Measurements from ENCODE around the gene INTS11. TPM values are rescaled to one million over a fixed set of nuclear protein-coding genes. Genes with fewer than 3 reads are reported as not detected.

INTS11 gene
- total RNA-seq, 1 experiment from 2014 or later, result 139 TPM

DNA sequence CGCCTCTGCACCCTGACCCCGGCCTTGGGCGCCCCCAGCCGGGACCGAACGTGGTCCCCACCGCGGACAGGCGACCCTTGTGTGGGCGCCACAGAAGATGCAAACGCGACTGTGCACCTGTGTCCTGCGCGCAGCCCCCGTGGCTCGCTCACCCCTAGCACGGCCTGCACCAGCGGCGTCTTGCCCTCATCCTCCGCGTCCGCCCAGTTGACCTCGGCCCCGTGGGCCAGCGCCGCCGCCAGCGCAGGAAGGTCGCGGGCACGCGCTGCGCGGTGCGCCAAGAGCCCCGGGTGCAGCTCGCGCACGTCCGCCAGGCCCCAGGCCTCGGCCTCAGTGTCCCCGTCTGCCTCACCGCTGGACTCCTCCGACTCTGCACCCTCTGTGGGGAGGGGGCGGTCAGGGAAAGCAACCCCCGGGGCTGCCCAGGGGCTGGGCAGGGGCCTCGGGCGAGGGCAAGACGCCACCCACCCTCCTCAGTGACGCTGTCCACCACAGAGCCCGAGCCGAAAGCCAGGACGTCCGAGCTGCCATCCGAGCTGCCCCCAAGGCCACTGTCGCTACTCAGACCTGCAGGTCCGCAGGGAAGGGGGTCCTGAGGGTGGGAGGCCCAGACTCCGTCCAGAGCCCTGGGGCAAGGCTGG, 30.1 kb downstream of the INTS11 start:
- Histone ChIP-seq H2BK12ac (ENCODE audit: insufficient read length, low read depth, low read length) (no peak overlapping the region), H3K79me2 (ENCODE audit: insufficient read depth, low read length) (no peaks in the 10 kb centered on the region), H4K20me1 (ENCODE audit: control insufficient read depth, insufficient read depth, insufficient read length) (no peaks in the 10 kb centered on the region), H2AFZ (ENCODE audit: low read length) (no peak overlapping the region), H3K4me1 (ENCODE audit: insufficient read depth, low read length) (no peaks in the 10 kb centered on the region), H3K79me1 (ENCODE audit: insufficient read depth, low read depth, low read length, poor library complexity, severe bottlenecking) (no peaks in the 10 kb centered on the region), H4K91ac (ENCODE audit: insufficient read length, low read depth, low read length) (no peak overlapping the region), H2AK5ac (ENCODE audit: insufficient read length, low read length) (no peak overlapping the region), H3K27me3 (ENCODE audit: insufficient read depth, low read length) (no peaks in the 10 kb centered on the region), H3K27ac (ENCODE audit: insufficient read length, low read depth, low read length) (no peak overlapping the region), H2BK5ac (ENCODE audit: insufficient read length, low read length) (no peak overlapping the region), H3K9me3 (ENCODE audit: control insufficient read depth, low read depth, low read length) (no peaks in the 10 kb centered on the region), H3K4ac (ENCODE audit: low read depth, low read length) (no peak overlapping the region), H3K14ac (ENCODE audit: insufficient read depth, low read length) (no peak overlapping the region), H3K18ac (ENCODE audit: insufficient read length, low read depth, low read length) (no peak overlapping the region), H3K23me2 (ENCODE audit: insufficient read length, low read depth, low read length, poor library complexity, severe bottlenecking) (peaks cover 4% of the 10 kb centered on the region), H3K9ac (ENCODE audit: extremely low read depth, insufficient read length, low read length) (no peak overlapping the region), H2BK15ac (ENCODE audit: low read depth, low read length) (no peak overlapping the region), H3K23ac (ENCODE audit: insufficient read length, low read depth, low read length) (no peak overlapping the region), H2BK20ac (ENCODE audit: low read depth, low read length, poor library complexity, severe bottlenecking) (no peak overlapping the region), H3K56ac (ENCODE audit: insufficient read length, low read depth, low read length) (no peak overlapping the region), H4K8ac (replicated peaks; ENCODE audit: insufficient read length, low read depth, low read length) (no peak overlapping the region), H3T11ph (ENCODE audit: low read length) (no peak overlapping the region), H4K5ac (ENCODE audit: insufficient read length, low read depth, low read length) (no peak overlapping the region), H3K4me2 (ENCODE audit: insufficient read depth, insufficient read length, low read length) (peak overlapping the region; percentile 27), H2BK120ac (ENCODE audit: low read depth, low read length, poor library complexity, severe bottlenecking) (no peak overlapping the region)
- DNase-seq, result no peak
- WGBS (ENCODE audit: extremely low coverage, insufficient read length, low lambda C conversion rate), result no CpG with 5 or more reads among the region's 58 CpGs
- TF ChIP-seq, protein P1, sequence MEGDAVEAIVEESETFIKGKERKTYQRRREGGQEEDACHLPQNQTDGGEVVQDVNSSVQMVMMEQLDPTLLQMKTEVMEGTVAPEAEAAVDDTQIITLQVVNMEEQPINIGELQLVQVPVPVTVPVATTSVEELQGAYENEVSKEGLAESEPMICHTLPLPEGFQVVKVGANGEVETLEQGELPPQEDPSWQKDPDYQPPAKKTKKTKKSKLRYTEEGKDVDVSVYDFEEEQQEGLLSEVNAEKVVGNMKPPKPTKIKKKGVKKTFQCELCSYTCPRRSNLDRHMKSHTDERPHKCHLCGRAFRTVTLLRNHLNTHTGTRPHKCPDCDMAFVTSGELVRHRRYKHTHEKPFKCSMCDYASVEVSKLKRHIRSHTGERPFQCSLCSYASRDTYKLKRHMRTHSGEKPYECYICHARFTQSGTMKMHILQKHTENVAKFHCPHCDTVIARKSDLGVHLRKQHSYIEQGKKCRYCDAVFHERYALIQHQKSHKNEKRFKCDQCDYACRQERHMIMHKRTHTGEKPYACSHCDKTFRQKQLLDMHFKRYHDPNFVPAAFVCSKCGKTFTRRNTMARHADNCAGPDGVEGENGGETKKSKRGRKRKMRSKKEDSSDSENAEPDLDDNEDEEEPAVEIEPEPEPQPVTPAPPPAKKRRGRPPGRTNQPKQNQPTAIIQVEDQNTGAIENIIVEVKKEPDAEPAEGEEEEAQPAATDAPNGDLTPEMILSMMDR (conservative IDR thresholded peaks at IDR 0.05), result no peak
- peaks cover 0 to 9% of the 10 kb centered on the region in 2 experiments; a peak in 2 of 4 replicates for H3K4me1 Mint-ChIP-seq
- H3K36me3 Mint-ChIP-seq (ENCODE audit: insufficient read depth in 1 of 3, low read depth in 3 of 3), result no peaks in the 10 kb centered on the region
- H3K9me3 Mint-ChIP-seq, result peaks cover 2 to 7% of the 10 kb centered on the region in 2 experiments; a peak in 2 of 5 replicates
- H3K27me3 Mint-ChIP-seq (ENCODE audit: low read depth), result peaks cover 2% of the 10 kb centered on the region
- H3K27ac Mint-ChIP-seq, result no peak overlapping the region
- H3K4me3 Mint-ChIP-seq, result no peak overlapping the region
